GM19395 (cell line): Measurements from ENCODE around the gene ZNF276.
"Not testable (repeated sequence)": the region's sequence is repeated elsewhere in the genome, so short reads cannot be mapped to it uniquely, and the experiment has no call there.

ENCODE experiments used
- ATAC-seq: cut with Tn5 transposase; IDR thresholded peaks from one replicate; pipeline ENCODE4 v1.9.1; 2021; ENCODE audit warnings: mild to moderate bottlenecking, moderate library complexity; ENCODE audit not compliant: unreplicated experiment

ZNF276 gene

DNA sequence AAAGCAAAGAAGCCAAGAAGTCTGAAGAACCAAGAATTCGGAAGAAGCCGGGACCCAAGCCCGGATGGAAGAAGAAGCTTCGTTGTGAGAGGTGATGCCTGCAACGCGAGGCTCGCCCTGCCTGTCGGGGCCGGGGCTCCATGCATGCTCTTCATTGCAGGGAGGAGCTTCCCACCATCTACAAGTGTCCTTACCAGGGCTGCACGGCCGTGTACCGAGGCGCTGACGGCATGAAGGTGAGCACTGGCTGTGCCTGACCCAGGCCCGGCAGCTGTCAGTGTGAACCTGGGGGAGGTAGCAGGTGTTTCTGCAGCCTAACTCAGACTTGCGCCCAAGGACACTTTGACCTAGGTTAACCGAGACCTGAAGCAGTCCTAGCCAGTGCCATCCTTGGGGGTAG, 12.0 kb downstream of the ZNF276 start:
- no peak for ATAC-seq

DNA sequence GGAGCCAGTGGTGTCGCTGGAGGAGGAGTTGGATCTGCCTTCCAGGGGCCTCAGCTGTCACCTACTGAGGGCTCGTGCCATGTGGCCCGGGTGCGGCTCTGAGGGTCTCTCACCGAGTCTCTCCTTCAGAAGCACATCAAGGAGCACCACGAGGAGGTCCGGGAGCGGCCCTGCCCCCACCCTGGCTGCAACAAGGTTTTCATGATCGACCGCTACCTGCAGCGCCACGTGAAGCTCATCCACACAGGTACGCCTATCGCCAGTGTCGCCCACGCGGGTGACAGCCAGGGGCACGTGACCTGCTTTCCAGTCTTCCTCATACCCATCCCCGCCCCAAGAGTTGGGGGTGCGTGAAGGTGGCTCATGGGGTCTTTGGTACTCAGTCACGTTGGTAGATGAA, 12.5 kb downstream of the ZNF276 start:
- ATAC-seq, result no peak

GRCh38 chr16:89736554-89736953, 15.2 kb downstream of the ZNF276 start:
- no peak for ATAC-seq

DNA sequence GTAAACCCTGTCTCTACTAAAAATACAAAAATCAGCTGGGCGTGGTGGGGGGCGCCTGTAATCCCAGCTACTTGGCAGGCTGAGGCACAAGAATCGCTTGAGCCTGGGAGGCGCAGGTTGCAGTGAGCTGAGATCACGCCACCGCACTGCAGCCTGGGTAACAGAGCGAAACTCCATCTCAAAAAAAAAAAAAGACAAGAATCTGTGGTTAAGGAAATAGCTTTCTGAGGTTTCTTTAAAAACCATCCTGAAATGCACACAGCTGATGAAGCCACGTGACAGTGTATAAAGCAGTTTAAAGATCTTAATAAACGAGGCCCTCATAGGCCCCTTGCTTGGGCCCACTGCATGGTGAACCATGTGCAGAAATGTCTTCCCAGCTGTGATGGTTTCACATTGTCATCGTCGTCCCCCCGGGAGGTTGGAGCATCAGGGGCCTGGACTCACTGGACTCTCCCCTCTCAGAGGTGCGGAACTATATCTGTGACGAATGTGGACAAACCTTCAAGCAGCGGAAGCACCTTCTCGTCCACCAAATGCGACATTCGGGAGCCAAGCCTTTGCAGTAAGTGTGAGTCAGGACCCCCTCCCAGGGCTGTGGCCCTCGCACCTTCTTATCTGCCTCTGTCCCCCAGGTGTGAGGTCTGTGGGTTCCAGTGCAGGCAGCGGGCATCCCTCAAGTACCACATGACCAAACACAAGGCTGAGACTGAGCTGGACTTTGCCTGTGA, 16.2 kb downstream of the ZNF276 start:
- ATAC-seq, result no peak

- ATAC-seq, result no peak
Observed at GRCh38 chr16:89738072-89738377, 16.7 kb downstream of the ZNF276 start.

GRCh38 chr16:89738538-89739317, 17.4 kb downstream of the ZNF276 start:
- no peak for ATAC-seq

GRCh38 chr16:89739383-89739782, 18.0 kb downstream of the ZNF276 start:
- no peak for ATAC-seq

- ATAC-seq, result no peak
Observed at GRCh38 chr16:89741342-89742014, 20.1 kb downstream of the ZNF276 start.

DNA sequence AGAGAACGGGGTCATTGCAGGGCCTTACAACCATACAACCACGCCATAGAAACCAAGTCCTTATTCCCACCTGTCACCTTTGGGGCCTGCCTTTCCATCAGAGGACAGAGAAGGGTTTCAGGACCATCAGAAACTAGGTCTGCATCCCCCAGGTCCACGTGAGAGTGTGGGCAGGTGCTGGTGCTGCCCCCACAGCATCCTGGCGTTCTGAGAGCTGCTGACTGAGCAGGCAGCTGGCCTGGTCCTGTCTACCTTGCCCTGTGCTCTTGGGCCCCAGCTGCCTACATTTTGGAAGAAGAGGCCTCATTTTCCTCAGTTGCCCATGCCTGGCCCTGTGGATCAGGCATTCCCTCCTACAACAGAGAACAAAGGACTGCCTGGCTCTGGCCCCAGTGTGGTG, 21.6 kb downstream of the ZNF276 start:
- no peak for ATAC-seq

DNA sequence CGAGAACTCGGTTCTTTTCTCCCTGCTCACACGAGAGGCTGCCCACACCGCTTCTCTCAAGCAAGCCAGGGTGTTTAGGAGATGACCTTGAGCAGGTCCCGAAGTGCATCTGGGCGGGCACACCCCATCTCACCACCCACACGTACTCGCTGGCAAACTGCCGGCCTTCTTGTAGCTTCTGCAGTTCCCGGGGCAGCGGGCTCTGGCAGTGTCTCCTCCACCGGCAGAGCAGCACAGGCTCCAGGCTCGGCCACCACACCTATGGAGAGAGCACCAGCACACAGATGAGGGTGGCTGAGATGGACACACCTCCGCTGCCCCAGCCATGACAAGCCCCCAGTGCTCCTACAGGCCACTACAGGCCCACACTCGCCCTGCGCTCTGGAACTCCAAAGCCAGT, 23.5 kb downstream of the ZNF276 start:
- no peak for ATAC-seq

- ATAC-seq, result no peak
Observed at GRCh38 chr16:89746043-89746442, 24.7 kb downstream of the ZNF276 start.

DNA sequence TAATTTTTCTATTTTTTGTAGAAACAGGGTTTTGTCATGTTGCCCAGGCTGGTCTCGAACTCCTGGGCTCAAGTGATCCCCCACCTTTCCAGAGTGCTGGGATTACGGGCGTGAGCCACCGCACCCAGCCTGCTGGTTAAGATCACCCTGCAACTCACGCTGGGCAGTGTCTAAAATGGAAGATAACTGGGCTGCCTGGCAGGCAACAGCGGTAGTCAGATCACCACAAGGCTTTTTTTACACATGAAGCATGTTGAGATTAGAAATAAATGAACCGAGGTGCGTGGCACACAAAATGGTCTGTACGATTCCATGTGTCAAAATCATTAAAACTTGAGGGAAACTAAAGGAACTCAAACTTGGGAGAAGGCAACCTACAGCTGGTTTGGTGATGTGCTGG, 26.7 kb downstream of the ZNF276 start:
- no peak for ATAC-seq

- no peak for ATAC-seq
Observed at GRCh38 chr16:89748921-89749320, 27.6 kb downstream of the ZNF276 start.

DNA sequence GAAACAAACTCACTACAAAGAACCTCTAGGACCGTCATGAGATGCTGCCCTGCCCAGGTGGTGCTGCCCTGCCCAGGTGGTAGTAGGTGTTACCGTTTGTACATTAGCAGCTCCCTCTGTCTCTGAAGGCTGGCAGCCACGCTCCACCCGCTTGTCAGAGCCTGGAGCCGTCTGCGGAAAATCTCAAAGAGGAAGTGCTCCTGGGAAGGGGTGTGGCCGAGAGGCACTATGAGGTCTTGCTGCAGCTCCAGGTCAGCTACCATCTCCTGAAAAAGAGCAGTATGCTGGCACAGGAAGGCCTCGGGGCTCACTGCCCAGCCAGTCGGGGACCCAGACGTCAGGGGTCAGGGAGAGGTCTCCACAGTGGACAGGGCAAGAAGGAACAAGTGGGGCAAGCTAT, 28.3 kb downstream of the ZNF276 start:
- ATAC-seq, result no peak

- no peak for ATAC-seq
Observed at GRCh38 chr16:89759746-89760340, 38.5 kb downstream of the ZNF276 start.

DNA sequence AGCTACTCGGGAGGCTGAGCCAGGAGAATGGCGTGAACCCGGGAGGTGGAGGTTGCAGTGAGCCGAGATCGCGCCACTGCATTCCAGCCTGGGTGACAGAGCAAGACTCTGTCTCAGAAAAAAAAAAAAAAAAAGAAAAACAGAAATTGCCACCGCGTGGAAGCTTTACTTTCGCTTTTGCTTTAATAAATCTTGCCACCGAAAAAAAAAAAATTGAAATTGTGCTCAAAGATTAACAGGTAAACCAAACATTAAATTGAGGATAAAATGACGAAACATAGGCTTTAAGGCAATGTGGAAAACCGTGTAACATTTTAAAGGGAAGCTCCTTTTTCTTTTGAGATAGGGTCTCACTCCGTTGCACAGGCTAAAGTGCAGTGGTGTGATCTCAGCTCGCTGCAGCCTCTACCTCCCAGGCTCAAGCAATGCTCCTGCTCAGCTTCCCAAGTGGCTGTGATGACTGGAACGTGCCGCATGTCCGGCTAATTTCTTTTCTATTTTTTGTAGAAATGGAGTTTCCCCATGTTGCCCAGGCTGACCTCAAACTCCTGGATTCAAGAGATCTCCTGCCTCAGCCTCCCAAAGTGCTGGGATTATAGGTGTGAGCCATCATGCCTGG, 40.1 kb downstream of the ZNF276 start:
- ATAC-seq, result no peak

DNA sequence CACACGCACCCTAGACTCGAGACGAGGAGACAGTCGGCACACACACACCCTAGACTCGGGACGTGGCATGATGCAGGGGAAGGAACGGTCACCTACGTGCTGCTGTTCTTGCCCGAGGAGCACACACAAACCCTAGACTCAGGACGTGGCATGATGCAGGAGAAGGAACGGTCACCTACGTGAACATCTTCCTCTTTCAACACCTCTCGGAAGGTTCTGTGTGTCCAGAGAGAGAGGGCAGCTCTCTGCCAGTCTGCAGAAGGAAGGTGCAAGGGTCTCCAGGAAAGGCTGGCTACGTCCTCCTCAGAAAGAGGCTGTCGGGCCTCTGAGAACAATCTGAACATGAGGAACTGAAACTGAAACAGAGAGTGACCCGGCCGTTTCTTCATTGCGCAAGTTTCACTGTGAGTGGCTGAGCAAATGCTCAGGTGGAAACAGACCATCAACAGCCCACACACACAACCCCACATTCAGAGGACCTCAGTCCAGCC, 43.4 kb downstream of the ZNF276 start:
- ATAC-seq, result peak; percentile 91

DNA sequence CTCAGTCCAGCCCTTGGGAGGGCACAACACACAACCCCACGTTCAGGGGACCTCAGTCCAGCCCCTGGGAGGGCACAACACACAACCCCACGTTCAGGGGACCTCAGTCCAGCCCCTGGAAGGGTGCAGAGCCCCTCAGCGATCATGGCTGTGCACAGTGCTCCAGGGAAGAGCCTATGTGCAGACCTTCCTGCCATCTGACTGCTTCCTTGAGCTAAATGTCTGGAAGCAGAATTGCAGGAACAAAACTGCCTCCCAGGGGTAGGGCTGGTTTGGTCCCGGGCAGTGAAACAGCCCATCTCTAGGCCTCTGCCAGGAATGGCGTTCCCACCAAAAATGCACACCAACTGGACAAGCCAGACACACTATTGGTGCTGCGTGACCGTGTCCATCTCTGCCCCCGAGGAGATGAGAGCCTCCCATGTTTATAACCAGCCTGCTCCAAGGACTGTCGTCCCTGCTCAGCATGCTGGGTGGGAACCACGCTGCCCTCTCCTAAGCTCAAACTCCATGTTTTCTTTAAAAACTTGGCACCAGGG, 44.0 kb downstream of the ZNF276 start:
- no peak for ATAC-seq

GRCh38 chr16:89770367-89770766, 49.0 kb downstream of the ZNF276 start:
- no peak for ATAC-seq

- no peak for ATAC-seq
Observed at GRCh38 chr16:89775223-89775622, 53.9 kb downstream of the ZNF276 start.

DNA sequence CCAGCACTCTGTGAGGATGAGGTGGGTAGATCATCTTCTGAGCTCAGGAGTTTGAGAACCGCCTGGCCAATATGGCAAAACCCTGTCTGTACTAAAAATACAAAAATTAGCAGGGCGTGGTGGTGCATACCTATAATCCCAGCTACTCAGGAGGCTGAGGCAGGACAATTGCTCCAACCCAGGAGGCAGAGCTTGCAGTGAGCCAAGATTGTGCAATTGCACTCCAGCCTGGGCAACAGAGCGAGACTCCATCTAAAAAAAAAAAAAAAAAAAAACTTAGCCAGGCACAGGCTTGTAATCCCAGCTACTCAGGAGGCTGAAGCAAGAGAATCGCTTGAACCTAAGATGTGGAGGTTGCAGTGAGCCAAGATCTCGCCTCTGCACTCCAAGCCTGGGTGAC, 56.9 kb downstream of the ZNF276 start:
- not testable (repeated sequence) for ATAC-seq
